Neural cell (in vitro differentiated cells): ENCODE measurements around the gene PPP6R1.

Source experiments
- CTCF ChIP-seq: fragments of 450-650 bp; IDR thresholded peaks from 2 replicates; pipeline ENCODE4 v1.5.1; 2014; ENCODE audit warnings: antibody characterized with exemption, mild to moderate bottlenecking, moderate library complexity; ENCODE audit not compliant: poor library complexity, severe bottlenecking
- POLR2AphosphoS5 ChIP-seq: IDR thresholded peaks from 2 replicates; pipeline ENCODE4 v1.6.1; 2012
- TAF1 ChIP-seq: IDR thresholded peaks from 2 replicates; pipeline ENCODE4 v1.6.1; 2012; ENCODE audit warnings: low read depth

GRCh38 chr19:55265723-55266386 is 7.0 kb upstream of the PPP6R1 start:
- TF ChIP-seq CTCF: no peak
- TF ChIP-seq TAF1: no peak
- no peak for TF ChIP-seq POLR2AphosphoS5
